Activated T-cell treated with anti-CD3 and anti-CD28 coated beads for 48 hours (primary cell): ENCODE measurements around the gene DEFB129.
"Not testable (repeated sequence)": the region's sequence is repeated elsewhere in the genome, so short reads cannot be mapped to it uniquely, and the experiment has no call there.

Experiments
- DNase-seq: peaks from one replicate; pipeline ENCODE4 v3.0.0-alpha.2; 2020; ENCODE audit warnings: low read depth

Gene DEFB129

DNA sequence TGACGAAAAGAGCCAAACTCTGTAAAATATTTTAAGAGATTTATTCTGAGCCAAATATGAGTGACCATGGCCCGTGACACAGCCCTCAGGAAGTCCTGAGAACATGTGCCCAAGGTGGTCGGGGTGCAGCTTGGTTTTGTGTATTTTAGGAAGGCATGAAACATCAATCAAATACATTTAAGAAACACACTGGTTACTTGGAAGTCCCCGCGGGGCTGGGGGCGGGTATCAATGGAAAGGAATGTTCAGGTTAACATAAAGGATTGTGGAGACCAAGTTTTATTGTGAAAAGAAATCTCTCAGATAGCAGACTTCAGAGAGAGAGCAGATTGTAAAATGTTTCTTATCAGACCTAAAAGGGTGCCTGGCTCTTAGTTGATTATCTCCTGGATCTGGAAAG, 26.4 kb downstream of the DEFB129 start:
- not testable (repeated sequence) for DNase-seq

- no peak for DNase-seq
These were observed 30.4 kb downstream of the DEFB129 start, which contains the start of gene DEFB132 for GRCh38 chr20:257419-257818. Gene DEFB132 (plus strand): TSS chr20:257724. CDS start chr20:257779, 55 bp downstream.

DNA sequence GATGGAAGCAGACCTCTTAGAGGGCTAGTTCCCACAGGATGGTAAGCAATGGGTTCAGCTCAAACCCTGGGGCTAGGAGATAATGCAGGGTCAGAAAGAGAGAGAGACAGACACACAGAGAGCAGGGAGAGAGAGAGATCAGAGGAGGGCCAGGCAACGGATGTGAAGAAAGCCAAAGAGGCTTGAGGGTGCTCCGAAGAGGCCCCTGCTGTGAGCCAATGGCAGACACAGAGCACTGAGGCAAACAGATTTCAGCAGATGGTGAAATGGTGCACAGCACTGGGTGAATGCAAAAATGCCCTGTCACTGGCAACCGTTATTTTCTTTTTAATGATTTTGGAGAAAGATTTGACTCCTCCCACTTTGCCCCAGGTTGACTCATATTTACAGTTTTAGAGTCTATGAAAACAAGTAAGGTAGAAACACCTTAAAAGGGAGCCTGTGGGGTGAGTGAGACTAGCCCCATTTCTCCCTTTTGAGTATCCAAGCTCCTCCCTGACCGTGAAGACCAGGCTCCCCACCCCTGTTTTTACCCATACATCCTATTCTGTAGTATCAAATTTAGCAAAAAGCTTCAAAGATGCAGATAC, 31.3 kb downstream of the DEFB129 start:
- DNase-seq: no peak

DNA sequence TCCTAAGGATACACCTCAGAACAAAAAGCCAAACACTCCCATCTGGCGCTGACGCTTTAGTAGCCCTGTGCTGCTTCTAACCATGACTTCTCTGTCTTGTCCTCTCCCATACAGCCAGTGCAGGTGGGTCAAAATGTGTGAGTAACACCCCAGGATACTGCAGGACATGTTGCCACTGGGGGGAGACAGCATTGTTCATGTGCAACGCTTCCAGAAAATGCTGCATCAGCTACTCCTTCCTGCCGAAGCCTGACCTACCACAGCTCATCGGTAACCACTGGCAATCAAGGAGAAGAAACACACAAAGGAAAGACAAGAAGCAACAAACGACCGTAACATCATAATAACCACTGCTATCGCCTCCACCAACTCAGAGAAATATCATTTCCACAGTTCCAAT, 31.9 kb downstream of the DEFB129 start:
- DNase-seq: no peak

GRCh38 chr20:259981-260380, 32.9 kb downstream of the DEFB129 start:
- no peak for DNase-seq

- no peak for DNase-seq
These were observed 36.6 kb downstream of the DEFB129 start for GRCh38 chr20:263701-264100.

- DNase-seq: peak; percentile 87
These were observed 39.8 kb downstream of the DEFB129 start for GRCh38 chr20:266596-267562.

DNA sequence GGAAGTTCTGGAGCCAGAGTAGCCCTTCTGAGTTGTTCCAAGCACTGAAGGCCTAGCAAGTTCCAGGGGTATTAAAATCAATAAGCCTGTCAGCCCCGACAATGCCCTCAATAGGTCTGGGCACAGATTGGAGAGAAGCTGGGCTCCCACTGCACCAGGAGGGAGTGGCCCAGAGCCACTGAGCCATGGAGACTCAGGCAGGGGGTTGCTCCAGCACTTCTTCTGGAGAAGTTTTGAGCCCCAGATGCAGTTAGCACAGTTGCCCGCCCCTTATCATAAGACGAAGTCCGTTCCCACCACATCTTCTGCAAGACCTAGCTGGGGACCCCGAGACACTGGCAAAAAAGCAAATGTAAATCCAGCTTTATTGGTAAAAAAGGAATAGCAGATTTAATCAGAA, 43.5 kb downstream of the DEFB129 start:
- DNase-seq: no peak

- no peak for DNase-seq
These were observed 44.0 kb downstream of the DEFB129 start for GRCh38 chr20:271069-271468.

DNA sequence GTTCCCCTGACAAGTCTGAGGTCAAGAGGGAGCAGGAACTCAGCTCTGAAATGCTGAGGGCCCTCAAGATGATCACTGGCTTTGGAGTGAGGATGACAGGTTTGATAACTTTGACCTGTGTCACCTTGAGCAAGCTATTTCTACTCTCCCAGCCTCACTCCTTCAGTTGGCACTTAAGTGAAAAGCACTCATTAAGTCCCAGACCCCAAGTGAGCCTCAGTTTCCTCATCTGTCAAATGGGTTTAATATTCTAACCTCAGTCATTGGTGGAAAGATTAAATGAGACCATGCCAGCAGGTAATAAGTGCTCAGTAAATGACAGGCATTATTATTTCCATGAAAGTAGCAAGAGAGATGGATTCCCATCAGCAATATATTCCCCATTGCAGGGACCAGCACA, 44.5 kb downstream of the DEFB129 start:
- no peak for DNase-seq

DNA sequence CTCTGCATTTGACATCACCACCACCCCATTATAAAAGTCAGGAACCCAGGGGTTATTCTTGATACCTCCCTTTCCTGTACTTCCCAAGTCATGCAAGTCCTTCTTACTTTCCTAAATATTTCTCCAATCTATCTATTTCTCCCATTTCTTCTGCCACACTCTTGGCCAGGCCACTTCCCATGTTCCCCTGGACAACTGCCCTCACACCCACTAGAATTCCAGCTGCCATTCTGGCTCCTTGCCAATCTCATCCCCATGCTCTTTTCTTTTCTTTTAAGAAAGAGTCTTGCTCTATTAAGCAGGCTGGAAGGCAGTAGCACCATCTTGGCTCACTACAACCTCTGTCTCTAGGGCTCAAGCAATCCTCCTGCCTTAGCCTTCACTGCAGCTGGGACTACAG, 45.7 kb downstream of the DEFB129 start:
- DNase-seq: no peak

DNA sequence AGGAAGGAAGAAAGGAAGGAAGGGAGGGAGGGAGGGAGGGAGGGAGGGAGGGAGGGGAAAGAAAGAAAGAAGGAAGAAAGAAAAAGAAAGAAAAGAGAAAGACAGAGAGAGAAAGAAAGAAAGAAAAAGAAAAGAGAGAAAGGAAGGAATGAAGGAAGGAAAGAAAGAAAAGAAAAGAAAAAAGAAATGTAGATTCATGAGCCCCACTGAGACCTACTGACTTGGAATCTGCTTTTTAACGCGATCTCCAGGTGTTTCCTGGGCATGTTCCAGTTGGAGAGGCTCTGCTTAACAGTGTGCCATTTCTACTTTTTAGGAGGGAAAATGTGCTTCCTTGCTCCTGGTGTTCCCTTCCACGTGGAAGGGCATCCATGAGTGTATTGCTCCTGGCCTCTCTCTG, 46.8 kb downstream of the DEFB129 start:
- DNase-seq: no peak

DNA sequence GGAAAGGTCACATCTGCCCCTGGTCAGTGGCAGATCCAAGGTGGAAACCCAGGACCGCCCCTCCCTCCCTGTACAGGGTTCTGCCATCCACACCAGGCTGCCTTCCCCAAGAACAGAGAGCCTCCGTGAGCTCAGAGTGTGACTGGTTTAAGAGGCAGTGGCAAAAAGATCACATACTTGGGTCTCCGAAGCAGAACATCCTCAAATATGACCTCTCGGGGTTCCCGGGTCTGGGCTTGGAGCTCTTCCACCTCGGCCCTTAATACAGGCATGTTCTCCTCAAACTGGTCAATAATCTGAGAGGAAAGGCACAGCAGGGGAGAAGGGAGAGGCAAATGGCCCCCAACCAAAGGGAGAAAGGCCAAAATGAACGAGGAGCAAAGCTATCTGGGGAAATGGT, 48.7 kb downstream of the DEFB129 start:
- DNase-seq: no peak

DNA sequence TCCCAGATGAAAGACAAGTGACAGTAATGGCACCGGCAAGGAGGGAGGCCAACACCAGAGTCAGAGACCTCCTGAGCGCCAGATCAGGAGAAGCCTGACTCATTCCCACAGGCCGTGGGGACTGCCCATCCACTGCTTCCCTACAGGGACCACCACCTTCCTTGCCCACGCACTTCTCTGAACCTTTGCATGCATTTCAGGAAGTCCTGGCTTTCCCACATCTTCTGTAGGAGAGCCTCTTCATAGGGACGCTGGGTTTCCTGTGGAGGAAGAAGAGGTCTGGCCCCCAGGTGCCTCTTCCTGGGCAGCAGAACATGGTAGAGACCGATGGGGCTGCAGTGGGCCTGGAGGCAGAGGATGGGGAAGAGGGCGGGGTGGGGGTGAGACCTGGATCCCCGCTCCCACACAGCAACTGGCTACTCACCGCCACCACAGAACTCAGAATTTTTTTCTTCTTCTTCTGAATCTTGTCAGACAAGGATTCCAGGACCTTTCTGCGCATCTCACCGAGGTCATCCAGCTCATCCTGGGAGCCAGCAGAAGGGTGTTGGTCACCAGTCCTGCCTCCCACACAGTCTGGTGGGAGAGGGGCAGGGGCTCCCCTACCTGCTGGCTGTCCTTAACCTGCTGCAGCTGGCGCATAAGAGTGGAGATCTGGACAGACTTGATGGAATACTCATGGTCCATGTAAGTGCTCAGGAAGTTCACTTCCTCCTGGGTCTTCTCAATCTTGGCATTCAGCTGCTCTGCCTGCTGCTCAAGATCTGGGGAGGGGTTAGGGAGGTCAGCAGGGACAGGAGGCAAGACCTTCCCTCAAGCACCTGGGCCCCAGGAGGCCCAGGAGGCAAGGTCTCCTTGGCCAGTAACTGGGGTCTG, 49.8 kb downstream of the DEFB129 start:
- DNase-seq: no peak

DNA sequence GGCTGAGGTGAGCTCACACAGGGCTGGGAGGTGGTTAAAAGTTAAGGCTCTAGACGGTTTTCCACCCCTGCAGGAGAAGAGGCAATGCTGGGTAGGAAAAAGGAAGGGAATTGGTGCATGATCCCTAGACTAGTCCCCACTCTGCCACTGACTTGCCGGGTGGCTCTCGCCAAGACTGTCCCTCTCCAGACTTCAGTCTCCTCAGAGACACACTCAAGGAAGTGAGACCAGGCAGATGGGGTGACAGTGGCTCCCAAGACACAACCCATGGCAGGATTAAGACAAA, 50.4 kb downstream of the DEFB129 start:
- no peak for DNase-seq

DNA sequence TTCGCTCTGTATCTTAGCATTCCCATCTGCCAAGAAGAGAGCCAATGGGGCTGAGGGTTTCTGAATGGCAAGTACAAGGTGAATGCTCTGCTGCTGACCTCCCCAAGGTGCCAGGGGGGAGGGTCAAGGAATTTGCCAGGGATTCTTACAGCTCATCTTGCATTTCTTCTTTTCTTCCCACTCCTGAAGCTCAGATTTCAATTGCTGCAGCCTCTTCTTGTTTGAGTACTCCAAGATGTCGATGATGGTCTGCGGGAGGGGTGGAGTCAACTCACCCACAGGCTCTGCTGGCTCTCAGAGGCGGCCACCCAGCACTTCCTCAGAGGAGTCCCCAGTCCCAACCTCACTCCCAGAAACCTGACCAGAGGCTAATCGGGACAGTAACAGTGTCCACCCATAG, 51.1 kb downstream of the DEFB129 start:
- no peak for DNase-seq

DNA sequence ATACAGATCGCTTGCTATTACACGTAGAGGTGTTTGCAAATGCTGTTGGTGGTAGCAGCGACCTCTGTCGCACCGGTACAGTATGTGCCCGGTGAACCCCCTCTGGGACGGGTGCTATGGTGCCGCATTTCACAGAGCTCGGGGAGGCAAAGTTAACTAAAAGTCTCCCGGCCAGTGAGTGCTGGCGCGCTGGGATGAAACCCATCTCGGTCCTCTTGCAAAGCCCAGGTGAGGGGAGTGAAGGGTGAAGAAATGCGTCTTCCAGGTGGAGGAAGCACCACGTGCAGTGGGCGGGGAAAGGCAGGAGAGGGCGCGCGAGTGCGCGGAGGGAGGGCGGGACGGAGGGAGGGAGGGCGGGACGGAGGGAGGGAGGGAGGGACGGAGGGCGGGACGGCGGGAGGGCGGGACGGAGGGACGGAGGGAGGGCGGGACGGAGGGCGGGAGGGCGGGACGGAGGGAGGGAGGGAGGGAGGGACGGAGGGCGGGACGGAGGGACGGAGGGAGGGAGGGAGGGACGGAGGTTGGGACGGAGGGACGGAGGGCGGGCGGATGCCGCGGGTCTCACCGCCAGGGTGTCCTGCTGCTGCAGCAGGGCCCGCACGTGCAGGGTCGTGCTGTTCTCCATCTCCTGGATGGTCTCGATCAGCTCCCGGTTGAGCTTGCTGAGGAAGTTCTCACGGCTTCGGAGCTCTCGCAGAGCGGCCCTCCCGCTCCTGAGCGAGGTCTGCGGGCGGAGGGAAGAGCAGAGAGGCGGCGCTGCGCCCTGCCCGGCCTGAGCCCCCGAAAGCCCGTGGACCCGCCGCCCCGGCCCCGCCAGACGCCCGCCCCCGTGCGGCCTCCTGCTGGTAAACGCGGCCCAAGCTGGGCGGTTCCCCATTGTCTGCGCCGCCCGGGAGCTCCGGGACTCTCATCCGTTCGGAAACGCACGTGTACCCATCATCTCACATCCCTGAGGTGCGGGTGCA, 51.8 kb downstream of the DEFB129 start:
- no peak for DNase-seq
